Caco-2 (cell line): ENCODE data around the gene TTYH1. TPM values are rescaled to one million over a fixed set of nuclear protein-coding genes. Genes with fewer than 3 reads are reported as not detected.

ENCODE experiments used
- BruUV-seq: library from RNA; stranded (reverse); fragments of 400-500 nt; replicated peaks from 2 replicates; lab custom pipeline; 2021; lab: Mats Ljungman, UMichigan
- CTCF ChIA-PET: fragments of 300-600 bp; sonication (Branson Sonifier 250); formaldehyde crosslinking; loops from one replicate; lab custom pipeline; 2022; ENCODE audit warnings: antibody characterized with exemption; lab: Charles Lee
- POLR2A ChIA-PET: fragments of 300-600 bp; sonication (Branson Sonifier 250); formaldehyde crosslinking; loops from one replicate; lab custom pipeline; 2022; ENCODE audit warnings: antibody characterized with exemption; lab: Charles Lee
- DNase-seq, 2 experiments: peaks; one replicate each; pipeline versions ENCODE4 v3.0.0 to v3.0.0-alpha.2; 2020 to 2022
- H3K27me3 ChIP-seq: replicated peaks from 2 replicates; pipeline ENCODE4 v1.6.0; 2011; ENCODE audit warnings: low read length; ENCODE audit not compliant: control insufficient read depth, insufficient read depth
- H3K36me3 ChIP-seq: 2 replicates; pipeline ENCODE4 v1.5.1; 2011; ENCODE audit warnings: low read length; ENCODE audit not compliant: control insufficient read depth, insufficient read depth
- H3K4me1 ChIP-seq: fragments of 250-450 bp; sonication (Bioruptor Pico); 2 replicates; pipeline ENCODE4 v1.5.1; 2020; ENCODE audit warnings: mild to moderate bottlenecking
- H3K4me3 ChIP-seq: 2 replicates; pipeline ENCODE4 v1.5.1; 2011; ENCODE audit warnings: low read depth, mild to moderate bottlenecking, control low read depth, low read length
- H3K9me3 ChIP-seq: fragments of 250-450 bp; sonication (Bioruptor Pico); 2 replicates; pipeline ENCODE4 v1.5.1; 2020; ENCODE audit warnings: mild to moderate bottlenecking, moderate library complexity
- H3K27ac Mint-ChIP-seq: one replicate; pipeline ENCODE4 v1.8.0; 2022; ENCODE audit warnings: mixed read lengths; ENCODE audit not compliant: unreplicated experiment
- H3K27me3 Mint-ChIP-seq: one replicate; pipeline ENCODE4 v1.8.0; 2022; ENCODE audit warnings: mixed read lengths; ENCODE audit not compliant: insufficient read depth, unreplicated experiment
- H3K36me3 Mint-ChIP-seq: one replicate; pipeline ENCODE4 v1.8.0; 2022; ENCODE audit warnings: mild to moderate bottlenecking, mixed read lengths; ENCODE audit not compliant: insufficient read depth, unreplicated experiment
- H3K4me1 Mint-ChIP-seq: one replicate; pipeline ENCODE4 v1.8.0; 2022; ENCODE audit warnings: low read depth, mixed read lengths; ENCODE audit not compliant: unreplicated experiment
- H3K4me3 Mint-ChIP-seq: one replicate; pipeline ENCODE4 v1.8.0; 2022; ENCODE audit warnings: mild to moderate bottlenecking, moderate library complexity, mixed read lengths; ENCODE audit not compliant: unreplicated experiment
- H3K9me3 Mint-ChIP-seq: one replicate; pipeline ENCODE4 v1.8.0; 2022; ENCODE audit warnings: mixed read lengths; ENCODE audit not compliant: unreplicated experiment
- CTCF ChIP-seq, 2 experiments: fragments of 200-600 bp in 1 of 2; IDR thresholded peaks; 1 replicate in 1 of 2; 2 replicates in 1 of 2; pipeline versions ENCODE4 v1.5.1 to v1.8.0; 2011 to 2022; ENCODE audit warnings: antibody characterized with exemption in 1 of 2, control low read depth in 1 of 2, inconsistent platforms in 1 of 2, low read depth in 1 of 2, low read length in 1 of 2, mild to moderate bottlenecking in 1 of 2, moderate library complexity in 1 of 2; ENCODE audit not compliant: insufficient read depth in 1 of 2, severe bottlenecking in 1 of 2, unreplicated experiment in 1 of 2
- intact Hi-C: fragments of 100-400 bp; cut with micrococcal nuclease; formaldehyde crosslinking; loops from one replicate; pipeline ENCODE4 v1.10.0; 2022; ENCODE audit not compliant: unreplicated experiment
- total RNA-seq: library from RNA; stranded (reverse); gene quantifications from 2 replicates; pipeline ENCODE4 v1.2.3, GENCODE V29; 2022

Gene TTYH1
- total RNA-seq, 1 experiment from 2014 or later, result not detected

GRCh38 chr19:54399189-54399588 lies 16.1 kb upstream of the TTYH1 start:
- no peaks in the 10 kb centered on the region for H3K4me1 ChIP-seq
- POLR2A ChIA-PET, result no interaction called here
- Mint-ChIP-seq H3K27ac (no peak overlapping the region), H3K9me3 (no peaks in the 10 kb centered on the region), H3K4me1 (no peaks in the 10 kb centered on the region), H3K27me3 (peaks cover 4% of the 10 kb centered on the region), H3K36me3 (no peaks in the 10 kb centered on the region), H3K4me3 (no peak overlapping the region)
- no peak for TF ChIP-seq CTCF (IDR thresholded peaks at IDR 0.05; ENCODE audit: insufficient read depth in 1 of 2, low read depth in 1 of 2, low read length in 1 of 2, severe bottlenecking in 1 of 2, unreplicated experiment in 1 of 2)
- H3K9me3 ChIP-seq, result no peaks in the 10 kb centered on the region
- no peak for DNase-seq
- H3K27me3 ChIP-seq, result no peaks in the 10 kb centered on the region
- no peak overlapping the region for H3K4me3 ChIP-seq
- BruUV-seq, result no TSS peak
- H3K36me3 ChIP-seq, result no peaks in the 10 kb centered on the region
- CTCF ChIA-PET, result no interaction called here
- intact Hi-C loops, result no loop called here

GRCh38 chr19:54400913-54401312 lies 14.4 kb upstream of the TTYH1 start:
- Mint-ChIP-seq H3K4me3 (no peak overlapping the region), H3K27ac (no peak overlapping the region), H3K9me3 (no peaks in the 10 kb centered on the region), H3K36me3 (no peaks in the 10 kb centered on the region), H3K4me1 (no peaks in the 10 kb centered on the region), H3K27me3 (peaks cover 10% of the 10 kb centered on the region)
- ChIA-PET CTCF (no interaction called here), POLR2A (no interaction called here)
- no peaks in the 10 kb centered on the region for H3K27me3 ChIP-seq
- no peak overlapping the region for H3K4me3 ChIP-seq
- BruUV-seq, result no TSS peak
- intact Hi-C loops, result no loop called here
- no peak for DNase-seq
- TF ChIP-seq CTCF (IDR thresholded peaks at IDR 0.05; ENCODE audit: insufficient read depth in 1 of 2, low read depth in 1 of 2, low read length in 1 of 2, severe bottlenecking in 1 of 2, unreplicated experiment in 1 of 2), result no peak
- no peaks in the 10 kb centered on the region for H3K4me1 ChIP-seq
- no peaks in the 10 kb centered on the region for H3K9me3 ChIP-seq
- H3K36me3 ChIP-seq, result no peaks in the 10 kb centered on the region

GRCh38 chr19:54403054-54403453 lies 12.2 kb upstream of the TTYH1 start:
- POLR2A ChIA-PET, result interaction anchor here (0.6 kb wide), 1 partner anchor 593 kb away, joined by 4 read pairs; no protein-coding TSS in a partner anchor
- no peak overlapping the region for H3K4me3 Mint-ChIP-seq
- peaks cover 13% of the 10 kb centered on the region for H3K27me3 Mint-ChIP-seq

More at GRCh38 chr19:54403054-54403453, 12.2 kb upstream of the TTYH1 start:
- Mint-ChIP-seq H3K9me3 (peaks cover 7% of the 10 kb centered on the region), H3K4me1 (no peaks in the 10 kb centered on the region), H3K27ac (no peak overlapping the region), H3K36me3 (peaks cover 1% of the 10 kb centered on the region)
- intact Hi-C loops, result no loop called here
- no peak for TF ChIP-seq CTCF (IDR thresholded peaks at IDR 0.05; ENCODE audit: insufficient read depth in 1 of 2, low read depth in 1 of 2, low read length in 1 of 2, severe bottlenecking in 1 of 2, unreplicated experiment in 1 of 2)
- no peak for DNase-seq
- BruUV-seq, result no TSS peak
- H3K4me3 ChIP-seq, result no peak overlapping the region
- peaks cover 10% of the 10 kb centered on the region for H3K9me3 ChIP-seq
- no peaks in the 10 kb centered on the region for H3K36me3 ChIP-seq
- CTCF ChIA-PET, result interaction anchor here (1.4 kb wide), 1 partner anchor 12 kb away, joined by 3 read pairs; no protein-coding TSS in a partner anchor
- no peaks in the 10 kb centered on the region for H3K27me3 ChIP-seq
- H3K4me1 ChIP-seq, result no peaks in the 10 kb centered on the region
